HG03460 (cell line): Measurements from ENCODE around the gene GGNBP2.

Experiments
- ATAC-seq: cut with Tn5 transposase; IDR thresholded peaks from one replicate; pipeline ENCODE4 v1.9.1; 2021; ENCODE audit not compliant: unreplicated experiment

The GGNBP2 gene

DNA sequence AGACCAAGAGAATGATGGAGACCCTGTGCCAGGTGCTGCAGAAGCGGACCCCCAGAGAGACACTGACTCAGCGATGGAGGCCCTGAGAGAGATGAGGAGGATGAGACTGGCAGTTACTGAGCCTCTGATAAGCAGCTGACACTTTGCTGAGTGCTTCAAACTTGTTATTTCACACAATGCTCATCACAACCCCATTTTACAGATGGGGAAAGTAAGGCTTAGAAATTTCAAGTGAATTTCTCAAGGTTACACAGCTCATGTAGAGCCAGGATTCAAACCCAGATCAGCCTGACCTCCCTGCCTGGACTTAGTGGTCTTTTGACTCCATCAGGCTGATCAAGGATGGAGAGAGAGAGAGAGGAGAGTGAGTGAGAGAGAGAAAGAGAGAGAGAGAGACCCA is 83.9 kb downstream of the GGNBP2 start:
- ATAC-seq: no peak

DNA sequence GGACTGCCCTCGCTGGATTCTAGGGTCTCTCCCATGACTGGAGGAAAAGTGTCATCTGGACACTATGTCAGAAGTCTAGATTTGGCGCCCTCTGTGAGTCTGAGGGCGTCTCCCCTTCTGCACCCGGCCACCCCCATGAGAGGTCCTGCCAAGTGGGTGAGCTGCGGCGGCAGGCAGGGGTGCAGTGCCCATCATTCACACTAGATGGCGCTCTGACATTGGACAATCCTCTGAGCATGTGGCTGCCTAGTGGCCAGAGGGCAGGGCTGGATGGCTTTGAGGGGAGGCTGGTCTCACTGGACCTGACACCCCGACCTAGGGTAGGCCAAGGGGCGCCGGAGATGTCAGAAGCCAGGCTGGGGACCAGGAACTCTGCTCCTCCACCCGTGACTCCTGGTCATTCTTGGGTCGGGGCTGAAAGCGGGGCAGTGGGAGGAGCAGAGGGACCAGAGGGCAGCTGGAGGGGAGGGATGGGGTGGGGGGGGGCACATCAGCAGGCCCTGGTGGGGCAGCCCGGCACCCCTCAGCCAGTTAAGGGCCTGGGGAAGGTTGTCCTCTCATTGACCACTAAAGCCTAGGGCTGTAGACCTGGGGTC is 84.6 kb downstream of the GGNBP2 start:
- no peak for ATAC-seq

DNA sequence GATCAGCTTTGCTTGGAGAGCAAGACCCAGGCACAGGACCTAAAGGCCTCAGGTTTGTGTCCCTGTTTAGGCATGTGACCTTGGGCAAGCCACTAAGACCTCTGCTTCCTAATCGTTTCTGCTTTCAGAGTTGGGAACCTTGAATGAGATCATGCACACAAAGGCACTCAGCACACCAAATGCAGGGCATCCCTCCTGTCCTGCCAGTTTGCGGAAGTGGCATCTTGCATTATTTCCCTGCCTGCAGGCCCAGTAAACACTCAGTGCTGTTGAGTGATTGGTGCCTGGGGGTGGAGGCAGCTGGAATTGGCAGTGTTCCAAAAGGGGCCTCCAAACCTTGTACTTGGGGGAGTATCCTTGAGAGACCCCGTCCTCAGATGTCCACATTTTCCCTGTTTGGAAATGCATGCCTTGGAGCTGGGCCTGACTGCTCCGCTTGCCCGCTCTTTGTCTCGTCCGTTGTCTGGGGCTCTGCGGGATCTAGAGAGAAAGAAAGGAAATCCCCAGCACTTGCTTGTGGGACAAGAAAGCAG is 85.3 kb downstream of the GGNBP2 start:
- no peak for ATAC-seq

DNA sequence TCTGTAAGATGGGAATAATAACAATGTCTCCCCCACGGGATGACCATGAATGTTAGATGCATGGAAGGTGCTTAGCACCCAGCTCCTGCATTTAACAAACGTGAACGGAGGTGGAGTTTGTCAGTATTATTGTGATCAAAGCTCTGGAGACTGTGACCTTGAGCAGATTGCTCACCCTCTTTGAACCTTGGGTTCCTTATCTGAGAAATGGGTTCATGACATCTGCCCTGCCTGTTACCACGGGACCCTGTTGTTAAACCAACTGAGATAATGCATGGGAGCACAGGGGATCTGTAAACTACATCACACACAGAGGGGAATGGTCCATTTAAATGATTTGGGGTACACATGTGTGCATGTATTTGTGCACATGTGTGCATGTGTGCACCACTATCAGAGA is 86.3 kb downstream of the GGNBP2 start:
- no peak for ATAC-seq

DNA sequence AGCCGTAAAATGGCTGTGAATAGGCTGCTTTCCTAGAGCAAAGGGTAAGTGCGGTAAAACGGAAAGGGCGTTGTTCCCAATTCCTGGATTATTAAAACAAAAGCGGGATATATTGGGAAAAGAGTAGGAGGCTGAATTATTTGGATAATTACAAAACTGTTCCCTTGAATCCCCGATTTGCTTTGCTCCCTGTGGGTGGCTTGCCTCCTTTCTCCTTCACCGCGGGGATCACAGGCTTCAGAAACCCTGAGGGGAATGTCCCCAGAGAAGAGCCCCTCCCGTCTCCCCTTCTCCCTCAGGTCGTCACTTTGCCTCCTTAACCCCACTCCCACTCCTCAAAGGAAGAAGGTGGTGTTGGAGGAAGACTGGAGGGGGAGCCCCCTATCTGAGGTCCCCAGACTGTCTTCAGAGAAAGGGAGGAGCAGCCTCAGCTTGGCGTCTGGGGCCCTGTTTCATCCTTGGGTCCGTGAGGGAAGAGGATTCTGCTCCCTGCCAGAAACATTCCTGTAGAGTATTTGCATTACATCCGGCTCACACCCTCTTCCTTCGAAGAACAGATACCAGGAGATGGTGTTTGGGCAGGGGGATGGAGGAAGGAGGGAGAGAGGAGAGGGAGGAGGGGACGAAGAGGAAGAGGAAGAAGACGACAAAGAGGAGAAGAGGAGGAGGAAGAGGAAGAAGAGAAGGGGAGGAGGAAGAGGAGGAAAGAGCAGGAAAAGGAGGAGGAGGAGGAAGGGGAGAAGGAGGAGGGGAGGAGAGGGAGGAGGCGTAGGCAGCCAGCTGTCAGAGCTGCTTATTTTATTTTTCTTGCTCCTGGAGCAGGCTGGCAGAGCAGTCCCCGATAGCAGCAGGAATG is 88.4 kb downstream of the GGNBP2 start:
- ATAC-seq: no peak
